Forelimb muscle (tissue), 1 donor: ENCODE measurements around the gene C19orf47. TPM values are rescaled to one million over a fixed set of nuclear protein-coding genes. Genes with fewer than 3 reads are reported as not detected.

Experiments used
- polyA plus RNA-seq: library from polyadenylated mRNA; unstranded; fragments of 120-200 nt; gene quantifications from one replicate; pipeline ENCODE4 v1.2.1, GENCODE V29; 2013; ENCODE audit not compliant: insufficient read length

C19orf47 gene
- polyA plus RNA-seq, 1 donor = 77.2 TPM

Other genes with a start within 250 kb of the C19orf47 start
- 10.1 TPM for gene MAP3K10, start 157.0 kb downstream of the C19orf47 start, polyA plus RNA-seq
- 0.10 TPM for gene TTC9B, start 130.0 kb downstream of the C19orf47 start, polyA plus RNA-seq
- gene CCNP, start 121.7 kb downstream of the C19orf47 start, polyA plus RNA-seq = 0.65 TPM
- 187 TPM for gene AKT2, start 63.1 kb downstream of the C19orf47 start, polyA plus RNA-seq
- 232 TPM for gene PLD3, start 298 bp upstream of the C19orf47 start, polyA plus RNA-seq
- gene HIPK4, start 41.8 kb upstream of the C19orf47 start, polyA plus RNA-seq = 2.5 TPM
- gene PRX, start 65.0 kb upstream of the C19orf47 start, polyA plus RNA-seq = 7.7 TPM
- 5.8 TPM for gene SERTAD1, start 77.6 kb upstream of the C19orf47 start, polyA plus RNA-seq
- 52.9 TPM for gene SERTAD3, start 95.9 kb upstream of the C19orf47 start, polyA plus RNA-seq
- gene BLVRB, start 117.3 kb upstream of the C19orf47 start, polyA plus RNA-seq = 32.2 TPM
- 0.33 TPM for gene SPTBN4, start 118.6 kb upstream of the C19orf47 start, polyA plus RNA-seq
- 18.3 TPM for gene SHKBP1, start 228.5 kb upstream of the C19orf47 start, polyA plus RNA-seq